Neural crest cell (in vitro differentiated cells): ENCODE data around the gene WIPF2. TPM values are rescaled to one million over a fixed set of nuclear protein-coding genes. Genes with fewer than 3 reads are reported as not detected.

ENCODE experiments used
- DNase-seq: peaks from one replicate; pipeline ENCODE4 v3.0.0; 2021; ENCODE audit warnings: low read depth, mixed read lengths, low spot score
- H3K27ac Mint-ChIP-seq: one replicate; pipeline ENCODE4 v1.8.0; 2021; ENCODE audit warnings: mild to moderate bottlenecking, mixed read lengths; ENCODE audit not compliant: unreplicated experiment
- H3K27me3 Mint-ChIP-seq: 2 replicates; pipeline ENCODE4 v1.8.0; 2021; ENCODE audit warnings: low read depth, mild to moderate bottlenecking, mixed read lengths
- H3K36me3 Mint-ChIP-seq: 2 replicates; pipeline ENCODE4 v1.8.0; 2021; ENCODE audit warnings: low read depth, mild to moderate bottlenecking, mixed read lengths
- H3K4me1 Mint-ChIP-seq: 2 replicates; pipeline ENCODE4 v1.8.0; 2021; ENCODE audit warnings: mixed read lengths
- H3K4me3 Mint-ChIP-seq: one replicate; pipeline ENCODE4 v1.8.0; 2021; ENCODE audit warnings: mild to moderate bottlenecking, mixed read lengths
- H3K9me3 Mint-ChIP-seq: 2 replicates; pipeline ENCODE4 v1.8.0; 2021; ENCODE audit warnings: mixed read lengths
- CTCF ChIP-seq: fragments of 200-600 bp; sonication (generic); conservative IDR thresholded peaks from 2 replicates; pipeline ENCODE4 v1.5.0; 2021; ENCODE audit warnings: antibody characterized with exemption, mild to moderate bottlenecking
- total RNA-seq: library from RNA; stranded (reverse); gene quantifications from 2 replicates; pipeline ENCODE4 v1.2.1, GENCODE V29; 2021

Gene WIPF2
- total RNA-seq, 1 donor from 2014 or later, result 28.7 TPM

- H3K27me3 Mint-ChIP-seq, result no peaks in the 10 kb centered on the region
- peaks cover 20% of the 10 kb centered on the region for H3K4me1 Mint-ChIP-seq
- TF ChIP-seq CTCF, result no peak
- peaks cover 15% of the 10 kb centered on the region for H3K36me3 Mint-ChIP-seq
- no peak overlapping the region for H3K4me3 Mint-ChIP-seq
- no peak for DNase-seq
- no peaks in the 10 kb centered on the region for H3K9me3 Mint-ChIP-seq
- H3K27ac Mint-ChIP-seq, result no peak overlapping the region
These were observed 44.6 kb upstream of the WIPF2 start for GRCh38 chr17:40174514-40174913.

- no peak for TF ChIP-seq CTCF
- Mint-ChIP-seq H3K27ac (no peak overlapping the region), H3K36me3 (peaks cover 13% of the 10 kb centered on the region), H3K27me3 (no peaks in the 10 kb centered on the region), H3K4me1 (peaks cover 20% of the 10 kb centered on the region), H3K9me3 (no peaks in the 10 kb centered on the region), H3K4me3 (peak overlapping the region; percentile 78)
- no peak for DNase-seq
These were observed 43.0 kb upstream of the WIPF2 start for GRCh38 chr17:40175928-40176753.

- Mint-ChIP-seq H3K4me1 (peaks cover 20% of the 10 kb centered on the region), H3K9me3 (no peaks in the 10 kb centered on the region), H3K27me3 (no peaks in the 10 kb centered on the region), H3K27ac (no peak overlapping the region), H3K36me3 (peaks cover 13% of the 10 kb centered on the region), H3K4me3 (peak overlapping the region; percentile 78)
- TF ChIP-seq CTCF, result no peak
- no peak for DNase-seq
These were observed 42.4 kb upstream of the WIPF2 start for GRCh38 chr17:40176754-40177110.

- Mint-ChIP-seq H3K27ac (no peak within 1 kb of the TSS), H3K9me3 (no peaks in the 10 kb centered on the region), H3K36me3 (peaks cover 10% of the 10 kb centered on the region), H3K4me1 (peaks cover 20% of the 10 kb centered on the region), H3K4me3 (peak within 1 kb of the TSS; percentile 82), H3K27me3 (no peaks in the 10 kb centered on the region)
- TF ChIP-seq CTCF, result no peak
- peak; percentile 60 for DNase-seq
These were observed 41.7 kb upstream of the WIPF2 start, which contains the start of gene RAPGEFL1 for GRCh38 chr17:40177275-40177874. TSS of gene RAPGEFL1 (plus strand) at chr17:40177470. CDS start at chr17:40177862, 392 bp downstream.

- no peak for TF ChIP-seq CTCF
- Mint-ChIP-seq H3K27ac (no peak overlapping the region), H3K36me3 (peaks cover 10% of the 10 kb centered on the region), H3K27me3 (no peaks in the 10 kb centered on the region), H3K9me3 (no peaks in the 10 kb centered on the region), H3K4me1 (peaks cover 20% of the 10 kb centered on the region), H3K4me3 (peak overlapping the region; percentile 82)
- no peak for DNase-seq
These were observed 41.0 kb upstream of the WIPF2 start for GRCh38 chr17:40178021-40178601.
